WTC11 (cell line): Measurements from ENCODE around the gene ACBD6. TPM values are rescaled to one million over a fixed set of nuclear protein-coding genes. Genes with fewer than 3 reads are reported as not detected.

ENCODE experiments used
- ATAC-seq: fragments of 200-7000 bp; cut with Tn5 transposase; 2 replicates; pipeline ENCODE4 v1.10.0; 2021; ENCODE audit warnings: mild to moderate bottlenecking, moderate library complexity
- CTCF ChIA-PET: fragments of 300-600 bp; sonication (Branson Sonifier 250); formaldehyde crosslinking; loops from one replicate; lab custom pipeline; 2021; ENCODE audit warnings: antibody characterized with exemption; lab: Charles Lee
- POLR2A ChIA-PET: fragments of 350-600 bp; sonication (Branson Sonifier 250); formaldehyde crosslinking; loops from one replicate; lab custom pipeline; 2021; ENCODE audit warnings: antibody characterized with exemption; lab: Charles Lee
- DNase-seq: peaks from one replicate; pipeline ENCODE4 v3.0.0; 2021; ENCODE audit warnings: low spot score
- H3K27ac Mint-ChIP-seq: 2 replicates; pipeline ENCODE4 v1.8.0; 2021; ENCODE audit warnings: mixed read lengths
- H3K27me3 Mint-ChIP-seq: 2 replicates; pipeline ENCODE4 v1.8.0; 2021; ENCODE audit warnings: low read depth, mild to moderate bottlenecking, moderate library complexity, mixed read lengths
- H3K36me3 Mint-ChIP-seq: 2 replicates; pipeline ENCODE4 v1.8.0; 2021; ENCODE audit warnings: mixed read lengths
- H3K4me1 Mint-ChIP-seq: 2 replicates; pipeline ENCODE4 v1.8.0; 2022; ENCODE audit warnings: mixed read lengths
- H3K4me3 Mint-ChIP-seq: 2 replicates; pipeline ENCODE4 v1.8.0; 2021; ENCODE audit warnings: mild to moderate bottlenecking, moderate library complexity, mixed read lengths
- H3K9me3 Mint-ChIP-seq: 2 replicates; pipeline ENCODE4 v1.8.0; 2021; ENCODE audit warnings: mixed read lengths
- ATF1 ChIP-seq: sonication (generic); formaldehyde crosslinking; IDR thresholded peaks from 2 replicates; pipeline ENCODE4 v1.8.1; 2023; ENCODE audit warnings: mild to moderate bottlenecking, moderate library complexity, missing genetic modification reagents
- CBFB ChIP-seq: sonication (generic); formaldehyde crosslinking; IDR thresholded peaks from 2 replicates; pipeline ENCODE4 v1.8.1; 2022; ENCODE audit warnings: mild to moderate bottlenecking, low read depth, missing genetic modification reagents
- CREB1 ChIP-seq: sonication (generic); formaldehyde crosslinking; IDR thresholded peaks from 2 replicates; pipeline ENCODE4 v1.8.0; 2023; ENCODE audit warnings: mild to moderate bottlenecking, missing genetic modification reagents
- HMGA2 ChIP-seq: fragments of 250-450 bp; sonication (Bioruptor Pico); IDR thresholded peaks from 2 replicates; pipeline ENCODE4 v1.4.0; 2021; ENCODE audit warnings: mild to moderate bottlenecking, moderate library complexity
- JUN ChIP-seq: sonication (generic); formaldehyde crosslinking; IDR thresholded peaks from 2 replicates; pipeline ENCODE4 v1.8.0; 2023; ENCODE audit warnings: mild to moderate bottlenecking, missing genetic modification reagents
- MAX ChIP-seq: sonication (generic); formaldehyde crosslinking; IDR thresholded peaks from 2 replicates; pipeline ENCODE4 v1.8.0; 2022; ENCODE audit warnings: mild to moderate bottlenecking, missing genetic modification reagents
- PREB ChIP-seq: sonication (generic); formaldehyde crosslinking; IDR thresholded peaks from 2 replicates; pipeline ENCODE4 v1.8.1; 2022; ENCODE audit warnings: mild to moderate bottlenecking, missing genetic modification reagents, moderate library complexity, borderline replicate concordance
- SP1 ChIP-seq: sonication (generic); formaldehyde crosslinking; conservative IDR thresholded peaks from 2 replicates; pipeline ENCODE4 v1.8.1; 2022; ENCODE audit warnings: missing genetic modification reagents
- STAT6 ChIP-seq: sonication (generic); formaldehyde crosslinking; conservative IDR thresholded peaks from 2 replicates; pipeline ENCODE4 v1.8.1; 2023; ENCODE audit warnings: mild to moderate bottlenecking, low read depth, missing genetic modification reagents, moderate library complexity
- TCF7 ChIP-seq: sonication (generic); formaldehyde crosslinking; IDR thresholded peaks from 2 replicates; pipeline ENCODE4 v1.8.0; 2022; ENCODE audit warnings: mild to moderate bottlenecking, low read depth, missing genetic modification reagents, moderate library complexity
- ZBTB21 ChIP-seq: sonication (generic); formaldehyde crosslinking; IDR thresholded peaks from 2 replicates; pipeline ENCODE4 v1.8.1; 2023; ENCODE audit warnings: mild to moderate bottlenecking, missing genetic modification reagents, borderline replicate concordance
- ZMAT4 ChIP-seq: fragments of 250-450 bp; sonication (Bioruptor Pico); IDR thresholded peaks from 2 replicates; pipeline ENCODE4 v1.9.0; 2021; ENCODE audit warnings: mild to moderate bottlenecking
- ZNF219 ChIP-seq: sonication (generic); formaldehyde crosslinking; IDR thresholded peaks from 2 replicates; pipeline ENCODE4 v1.8.0; 2023; ENCODE audit warnings: missing genetic modification reagents, mild to moderate bottlenecking, borderline replicate concordance
- ZNF671 ChIP-seq: fragments of 250-450 bp; sonication (Bioruptor Pico); IDR thresholded peaks from 2 replicates; pipeline ENCODE4 v1.8.0; 2021; ENCODE audit warnings: mild to moderate bottlenecking
- total RNA-seq: library from RNA; stranded (reverse); gene quantifications from 3 replicates; pipeline ENCODE4 v1.2.3, GENCODE V29; 2021
- TF ChIP-seq, protein P1 (sequence below): sonication (generic); formaldehyde crosslinking; IDR thresholded peaks from 2 replicates; pipeline ENCODE4 v1.8.1; 2023; ENCODE audit warnings: mild to moderate bottlenecking, missing genetic modification reagents
- TF ChIP-seq, protein P2 (sequence below): sonication (generic); formaldehyde crosslinking; conservative IDR thresholded peaks from 2 replicates; pipeline ENCODE4 v1.8.1; 2022; ENCODE audit warnings: mild to moderate bottlenecking, missing genetic modification reagents
- TF ChIP-seq, protein P3 (sequence below): sonication (generic); formaldehyde crosslinking; IDR thresholded peaks from 2 replicates; pipeline ENCODE4 v1.8.0; 2022; ENCODE audit warnings: mild to moderate bottlenecking, missing genetic modification reagents

The ACBD6 gene
- total RNA-seq, 1 experiment from 2014 or later, result 53.5 TPM

- ChIA-PET CTCF (no interaction called here), POLR2A (no interaction called here)
- DNase-seq (no peak), ATAC-seq (no peak)
- no peak overlapping the region for H3K4me3 Mint-ChIP-seq
- H3K9me3 Mint-ChIP-seq, result peaks cover 51% of the 10 kb centered on the region
- peaks cover 6% of the 10 kb centered on the region; the same call in 1 of the 2 replicates for H3K4me1 Mint-ChIP-seq
- no peak overlapping the region for H3K27ac Mint-ChIP-seq
- peaks cover 34% of the 10 kb centered on the region for H3K36me3 Mint-ChIP-seq
- TF ChIP-seq ZMAT4 (CRISPR knock-in tag) (no peak), TCF7 (CRISPR knock-in tag) (no peak)
- no peaks in the 10 kb centered on the region for H3K27me3 Mint-ChIP-seq
Measured at GRCh38 chr1:180387413-180387812, 115.0 kb downstream of the ACBD6 start.

GRCh38 chr1:180386745-180387367 is 115.5 kb downstream of the ACBD6 start:
- POLR2A ChIA-PET, result no interaction called here

GRCh38 chr1:180385144-180385543 is 117.2 kb downstream of the ACBD6 start:
- Mint-ChIP-seq H3K4me1 (peaks cover 6% of the 10 kb centered on the region; the same call in 1 of the 2 replicates), H3K9me3 (peaks cover 57% of the 10 kb centered on the region), H3K27ac (no peak overlapping the region), H3K4me3 (no peak overlapping the region), H3K27me3 (no peaks in the 10 kb centered on the region), H3K36me3 (peaks cover 36% of the 10 kb centered on the region)
- ChIA-PET CTCF (no interaction called here), POLR2A (no interaction called here)
- no peak for DNase-seq
- no peak for ATAC-seq
- no peak for TF ChIP-seq JUN (CRISPR knock-in tag)
- no peak for TF ChIP-seq ZBTB21 (CRISPR knock-in tag)
- TF ChIP-seq HMGA2 (CRISPR knock-in tag), result no peak
- no peak for TF ChIP-seq PREB (CRISPR knock-in tag)
- TF ChIP-seq CREB1 (CRISPR knock-in tag), result no peak
- TF ChIP-seq ZNF671 (CRISPR knock-in tag), result no peak
- no peak for TF ChIP-seq MAX (CRISPR knock-in tag)
- TF ChIP-seq, protein P1, sequence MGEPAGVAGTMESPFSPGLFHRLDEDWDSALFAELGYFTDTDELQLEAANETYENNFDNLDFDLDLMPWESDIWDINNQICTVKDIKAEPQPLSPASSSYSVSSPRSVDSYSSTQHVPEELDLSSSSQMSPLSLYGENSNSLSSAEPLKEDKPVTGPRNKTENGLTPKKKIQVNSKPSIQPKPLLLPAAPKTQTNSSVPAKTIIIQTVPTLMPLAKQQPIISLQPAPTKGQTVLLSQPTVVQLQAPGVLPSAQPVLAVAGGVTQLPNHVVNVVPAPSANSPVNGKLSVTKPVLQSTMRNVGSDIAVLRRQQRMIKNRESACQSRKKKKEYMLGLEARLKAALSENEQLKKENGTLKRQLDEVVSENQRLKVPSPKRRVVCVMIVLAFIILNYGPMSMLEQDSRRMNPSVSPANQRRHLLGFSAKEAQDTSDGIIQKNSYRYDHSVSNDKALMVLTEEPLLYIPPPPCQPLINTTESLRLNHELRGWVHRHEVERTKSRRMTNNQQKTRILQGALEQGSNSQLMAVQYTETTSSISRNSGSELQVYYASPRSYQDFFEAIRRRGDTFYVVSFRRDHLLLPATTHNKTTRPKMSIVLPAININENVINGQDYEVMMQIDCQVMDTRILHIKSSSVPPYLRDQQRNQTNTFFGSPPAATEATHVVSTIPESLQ (CRISPR knock-in tag), result no peak
- TF ChIP-seq, protein P2, sequence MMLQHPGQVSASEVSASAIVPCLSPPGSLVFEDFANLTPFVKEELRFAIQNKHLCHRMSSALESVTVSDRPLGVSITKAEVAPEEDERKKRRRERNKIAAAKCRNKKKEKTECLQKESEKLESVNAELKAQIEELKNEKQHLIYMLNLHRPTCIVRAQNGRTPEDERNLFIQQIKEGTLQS (CRISPR knock-in tag), result no peak
- TF ChIP-seq, protein P3, sequence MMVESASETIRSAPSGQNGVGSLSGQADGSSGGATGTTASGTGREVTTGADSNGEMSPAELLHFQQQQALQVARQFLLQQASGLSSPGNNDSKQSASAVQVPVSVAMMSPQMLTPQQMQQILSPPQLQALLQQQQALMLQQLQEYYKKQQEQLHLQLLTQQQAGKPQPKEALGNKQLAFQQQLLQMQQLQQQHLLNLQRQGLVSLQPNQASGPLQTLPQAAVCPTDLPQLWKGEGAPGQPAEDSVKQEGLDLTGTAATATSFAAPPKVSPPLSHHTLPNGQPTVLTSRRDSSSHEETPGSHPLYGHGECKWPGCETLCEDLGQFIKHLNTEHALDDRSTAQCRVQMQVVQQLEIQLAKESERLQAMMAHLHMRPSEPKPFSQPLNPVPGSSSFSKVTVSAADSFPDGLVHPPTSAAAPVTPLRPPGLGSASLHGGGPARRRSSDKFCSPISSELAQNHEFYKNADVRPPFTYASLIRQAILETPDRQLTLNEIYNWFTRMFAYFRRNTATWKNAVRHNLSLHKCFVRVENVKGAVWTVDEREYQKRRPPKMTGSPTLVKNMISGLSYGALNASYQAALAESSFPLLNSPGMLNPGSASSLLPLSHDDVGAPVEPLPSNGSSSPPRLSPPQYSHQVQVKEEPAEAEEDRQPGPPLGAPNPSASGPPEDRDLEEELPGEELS (CRISPR knock-in tag), result no peak
- TF ChIP-seq ATF1 (CRISPR knock-in tag), result no peak

More at GRCh38 chr1:180386745-180387367, 115.5 kb downstream of the ACBD6 start:
- TF ChIP-seq STAT6 (CRISPR knock-in tag), result no peak
- TF ChIP-seq SP1 (CRISPR knock-in tag), result no peak
- no peak for TF ChIP-seq CBFB (CRISPR knock-in tag)
- TF ChIP-seq ZNF219 (CRISPR knock-in tag), result no peak
- TF ChIP-seq PREB (CRISPR knock-in tag), result no peak
- Mint-ChIP-seq H3K36me3 (peaks cover 34% of the 10 kb centered on the region), H3K4me3 (no peak overlapping the region), H3K27me3 (no peaks in the 10 kb centered on the region), H3K4me1 (peaks cover 6% of the 10 kb centered on the region; the same call in 1 of the 2 replicates), H3K27ac (no peak overlapping the region), H3K9me3 (peaks cover 56% of the 10 kb centered on the region)
- CTCF ChIA-PET, result no interaction called here
- ATAC-seq (no peak), DNase-seq (no peak)
